D721Med (cell line): Measurements from ENCODE around the gene ZNRF3.

Experiments used
- DNase-seq: peaks from one replicate; pipeline ENCODE4 v3.0.0; 2011; ENCODE audit warnings: low spot score; ENCODE audit not compliant: insufficient read length
- FAIRE-seq: peaks from 2 replicates; lab custom pipeline; 2011; peaks lifted over from hg19 to GRCh38; lab: Jason Lieb, UNC
- TF ChIP-seq, protein P1 (sequence below): IDR thresholded peaks from 2 replicates; pipeline ENCODE4 v1.5.1; 2012; ENCODE audit warnings: mild to moderate bottlenecking, control low read depth; ENCODE audit not compliant: insufficient read depth; ENCODE audit errors: missing control alignments

The ZNRF3 gene

GRCh38 chr22:28967163-28967665 is 83.8 kb downstream of the ZNRF3 start:
- TF ChIP-seq, protein P1, sequence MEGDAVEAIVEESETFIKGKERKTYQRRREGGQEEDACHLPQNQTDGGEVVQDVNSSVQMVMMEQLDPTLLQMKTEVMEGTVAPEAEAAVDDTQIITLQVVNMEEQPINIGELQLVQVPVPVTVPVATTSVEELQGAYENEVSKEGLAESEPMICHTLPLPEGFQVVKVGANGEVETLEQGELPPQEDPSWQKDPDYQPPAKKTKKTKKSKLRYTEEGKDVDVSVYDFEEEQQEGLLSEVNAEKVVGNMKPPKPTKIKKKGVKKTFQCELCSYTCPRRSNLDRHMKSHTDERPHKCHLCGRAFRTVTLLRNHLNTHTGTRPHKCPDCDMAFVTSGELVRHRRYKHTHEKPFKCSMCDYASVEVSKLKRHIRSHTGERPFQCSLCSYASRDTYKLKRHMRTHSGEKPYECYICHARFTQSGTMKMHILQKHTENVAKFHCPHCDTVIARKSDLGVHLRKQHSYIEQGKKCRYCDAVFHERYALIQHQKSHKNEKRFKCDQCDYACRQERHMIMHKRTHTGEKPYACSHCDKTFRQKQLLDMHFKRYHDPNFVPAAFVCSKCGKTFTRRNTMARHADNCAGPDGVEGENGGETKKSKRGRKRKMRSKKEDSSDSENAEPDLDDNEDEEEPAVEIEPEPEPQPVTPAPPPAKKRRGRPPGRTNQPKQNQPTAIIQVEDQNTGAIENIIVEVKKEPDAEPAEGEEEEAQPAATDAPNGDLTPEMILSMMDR = no peak
- FAIRE-seq = no peak
- DNase-seq = no peak

DNA sequence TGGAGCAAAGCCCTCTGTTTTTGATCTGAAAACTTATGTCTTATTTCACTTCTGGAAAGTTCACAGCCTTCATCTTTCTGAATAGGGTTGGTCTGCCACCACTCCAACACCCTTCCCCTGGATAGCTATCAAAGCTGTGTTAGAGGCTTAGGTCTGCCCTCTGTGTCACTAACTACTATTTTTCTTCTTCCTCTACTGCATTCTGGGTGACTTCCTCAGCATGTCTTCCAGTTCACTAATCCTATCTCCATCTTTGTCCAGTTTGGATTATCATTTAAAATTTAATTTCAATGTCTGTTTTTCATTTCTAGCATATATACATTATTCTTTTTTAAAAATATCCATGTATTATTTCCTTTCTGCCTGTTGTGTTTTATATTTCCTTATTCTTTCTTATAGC is 84.6 kb downstream of the ZNRF3 start:
- DNase-seq (no peak), FAIRE-seq (no peak)
- TF ChIP-seq, protein P1 = no peak

DNA sequence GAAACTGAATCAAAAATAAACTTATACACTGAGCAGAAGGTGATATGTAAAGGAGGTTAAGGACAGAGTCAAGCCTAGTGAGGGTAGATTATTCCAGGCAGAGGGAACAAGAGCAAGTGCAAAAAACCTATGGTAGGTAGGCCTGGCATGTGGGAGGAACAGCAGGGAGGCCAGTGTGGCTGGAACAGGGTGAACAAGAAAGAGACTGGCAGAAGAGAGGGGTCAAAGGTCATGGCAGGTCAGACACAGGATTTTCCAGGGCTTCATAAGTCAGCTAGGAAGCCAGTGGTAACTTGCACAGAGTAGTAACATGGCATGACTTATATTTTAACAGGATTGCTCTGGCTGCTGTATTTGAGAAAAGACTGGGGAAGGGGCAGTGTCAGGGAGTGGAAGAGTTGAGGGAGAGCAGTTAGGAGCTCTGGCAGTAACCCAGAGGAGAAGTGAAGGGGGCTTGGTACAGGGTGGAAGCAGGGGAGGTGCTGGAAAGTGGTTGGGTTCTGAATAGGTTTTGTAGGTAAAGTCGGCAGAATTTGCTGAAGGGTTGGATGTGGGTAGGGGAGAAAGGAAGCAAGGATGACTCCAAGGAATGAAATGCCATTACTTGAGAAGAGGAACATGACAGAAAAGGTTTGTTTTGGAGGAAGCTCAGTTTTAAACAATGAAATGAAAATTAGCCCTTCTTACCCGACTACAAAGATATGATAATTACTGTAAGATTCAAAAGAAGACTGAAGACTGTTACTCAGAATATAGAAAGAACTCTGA is 86.2 kb downstream of the ZNRF3 start:
- no peak for FAIRE-seq
- no peak for DNase-seq

GRCh38 chr22:28973352-28973751 is 90.0 kb downstream of the ZNRF3 start:
- FAIRE-seq = no peak
- TF ChIP-seq, protein P1 = no peak
- DNase-seq = no peak

More for the DNA sequence above, 86.2 kb downstream of the ZNRF3 start:
- TF ChIP-seq, protein P1 = no peak

DNA sequence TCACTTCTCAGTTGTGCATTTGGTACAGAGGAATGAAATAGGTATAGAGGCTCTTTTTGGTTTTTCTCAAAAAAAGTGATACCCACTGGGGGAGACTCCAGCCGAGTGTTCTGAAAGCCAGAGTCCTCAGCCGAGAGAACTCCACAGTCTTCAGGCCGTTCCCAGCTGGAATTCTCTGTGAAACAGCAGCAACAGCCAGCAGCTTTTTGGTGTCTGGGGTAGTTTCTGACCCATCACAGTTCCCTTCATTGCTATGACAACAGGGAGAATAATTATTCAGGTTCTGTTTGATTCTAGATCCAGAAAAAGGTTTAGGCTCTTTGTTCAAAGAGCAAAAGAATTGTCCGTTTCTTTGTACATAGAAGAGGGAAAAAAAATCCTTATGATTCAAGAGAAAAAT is 93.7 kb downstream of the ZNRF3 start:
- TF ChIP-seq, protein P1 = no peak
- DNase-seq (no peak), FAIRE-seq (no peak)

DNA sequence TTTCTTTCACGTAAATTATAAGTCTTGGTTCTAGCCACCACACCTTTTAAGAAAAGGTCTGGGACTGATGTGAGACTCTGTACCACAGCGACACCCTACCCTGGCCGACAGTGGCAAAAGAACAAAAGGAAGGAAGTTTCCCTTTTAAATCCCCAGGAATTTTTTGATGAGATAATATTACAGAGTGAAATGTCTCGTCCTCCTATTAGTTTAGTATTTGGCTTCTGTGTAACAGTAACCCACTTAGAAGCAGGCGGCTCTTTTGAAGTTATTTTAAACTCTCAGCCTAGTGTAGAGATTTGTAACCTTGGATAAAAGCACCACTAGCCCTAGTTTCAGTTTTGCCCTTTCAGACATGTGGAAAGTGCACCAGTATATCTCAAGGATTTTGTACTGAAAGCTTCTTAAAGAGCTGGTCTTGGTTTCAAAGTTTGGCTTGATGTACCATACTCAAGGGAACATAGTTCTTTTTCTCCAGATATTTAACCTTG is 94.2 kb downstream of the ZNRF3 start:
- no peak for DNase-seq
- FAIRE-seq = no peak
- TF ChIP-seq, protein P1 = no peak

GRCh38 chr22:28978158-28978557 is 94.8 kb downstream of the ZNRF3 start:
- FAIRE-seq (no peak), DNase-seq (no peak)
- TF ChIP-seq, protein P1 = no peak
